OCI-LY7 (cell line): ENCODE results near the gene ADM2. TPM values are rescaled to one million over a fixed set of nuclear protein-coding genes. Genes with fewer than 3 reads are reported as not detected.
A peak's percentile ranks its signal among the peaks of the same experiment; 100 is the strongest.

Experiments used
- BruUV-seq: library from RNA; stranded (reverse); fragments of 400-500 nt; replicated peaks from 2 replicates; lab custom pipeline; 2021; lab: Mats Ljungman, UMichigan
- CTCF ChIA-PET: fragments of 300-600 bp; sonication (Branson Sonifier 250); formaldehyde crosslinking; loops from one replicate; lab custom pipeline; 2022; ENCODE audit warnings: antibody characterized with exemption; ENCODE audit not compliant: unreplicated experiment; lab: Charles Lee
- POLR2A ChIA-PET: fragments of 300-600 bp; sonication (Branson Sonifier 250); formaldehyde crosslinking; loops from one replicate; lab custom pipeline; 2022; ENCODE audit warnings: antibody characterized with exemption; lab: Charles Lee
- DNase-seq: peaks from one replicate; pipeline ENCODE4 v3.0.0-alpha.2; 2015; ENCODE audit warnings: low spot score
- H2AFZ ChIP-seq: fragments of 200-600 bp; sonication (generic), shearing (Covaris generic); 2 replicates; pipeline ENCODE4 v1.6.1; 2014; ENCODE audit warnings: mild to moderate bottlenecking, antibody characterized with exemption, low read length, moderate library complexity
- H3K27ac ChIP-seq: fragments of 200-600 bp; sonication (generic); 2 replicates; pipeline ENCODE4 v1.5.1; 2014; ENCODE audit warnings: mixed run types, low read depth, mild to moderate bottlenecking, moderate library complexity, low read length, inconsistent platforms; ENCODE audit not compliant: poor library complexity, severe bottlenecking
- H3K36me3 ChIP-seq: fragments of 200-600 bp; sonication (generic); 2 replicates; pipeline ENCODE4 v1.6.1; 2014; ENCODE audit warnings: mild to moderate bottlenecking, antibody characterized with exemption, low read length, moderate library complexity, mixed read lengths; ENCODE audit not compliant: insufficient read depth
- H3K4me1 ChIP-seq: fragments of 200-600 bp; sonication (generic); 2 replicates; pipeline ENCODE4 v1.5.1; 2014; ENCODE audit warnings: mild to moderate bottlenecking, low read length; ENCODE audit not compliant: insufficient read depth, poor library complexity, severe bottlenecking
- H3K4me2 ChIP-seq: fragments of 200-600 bp; sonication (generic); 2 replicates; pipeline ENCODE4 v1.6.1; 2014; ENCODE audit warnings: mild to moderate bottlenecking, low read length
- H3K4me3 ChIP-seq: fragments of 200-600 bp; sonication (generic); 2 replicates; pipeline ENCODE4 v1.5.1; 2014; ENCODE audit warnings: mild to moderate bottlenecking, low read depth, low read length; ENCODE audit not compliant: poor library complexity, severe bottlenecking
- H3K79me2 ChIP-seq: fragments of 200-600 bp; sonication (generic); 2 replicates; pipeline ENCODE4 v1.6.1; 2016; ENCODE audit warnings: low read depth, mild to moderate bottlenecking, low read length, moderate library complexity, mixed read lengths; ENCODE audit not compliant: insufficient read depth
- H3K9me2 ChIP-seq: fragments of 200-600 bp; sonication (generic); 2 replicates; pipeline ENCODE4 v1.6.1; 2016; ENCODE audit warnings: mild to moderate bottlenecking, low read length, mixed read lengths; ENCODE audit not compliant: insufficient read depth
- H3K9me3 ChIP-seq: fragments of 200-600 bp; sonication (generic); 2 replicates; pipeline ENCODE4 v1.6.1; 2014; ENCODE audit warnings: mild to moderate bottlenecking, mixed run types, low read length, mixed read lengths
- H4K20me1 ChIP-seq: fragments of 200-600 bp; sonication (generic); 2 replicates; pipeline ENCODE4 v1.6.1; 2014; ENCODE audit warnings: mild to moderate bottlenecking, antibody characterized with exemption, low read length, moderate library complexity, mixed read lengths; ENCODE audit not compliant: insufficient read depth
- CTCF ChIP-seq: fragments of 200-600 bp; sonication (generic); conservative IDR thresholded peaks from 2 replicates; pipeline ENCODE4 v1.5.1; 2014; ENCODE audit warnings: mild to moderate bottlenecking, antibody characterized with exemption, low read length, moderate library complexity, mixed read lengths
- EZH2phosphoT487 ChIP-seq: fragments of 200-600 bp; sonication (generic); IDR thresholded peaks from 2 replicates; pipeline ENCODE4 v1.6.1; 2018; ENCODE audit warnings: low read depth, borderline replicate concordance, mild to moderate bottlenecking, mixed run types, antibody characterized with exemption, low read length, moderate library complexity, mixed read lengths
- intact Hi-C: fragments of 100-400 bp; cut with micrococcal nuclease; formaldehyde crosslinking; loops from one replicate; pipeline ENCODE4 v1.10.0; 2022; ENCODE audit not compliant: unreplicated experiment
- total RNA-seq, 2 experiments: library from RNA; depleted of rRNA in 1 of 2; stranded (reverse); fragments of >200 nt in 1 of 2; shearing (Covaris generic) in 1 of 2; gene quantifications; 2 replicates each; pipeline ENCODE4 v1.2.3, GENCODE V29; 2014 to 2022

ADM2 gene
- total RNA-seq, 2 experiments from 2014 or later = 4.3 to 7.9 TPM

- ChIA-PET CTCF (interaction anchor here (1.3 kb wide), 1 partner anchor 54 kb away, joined by 6 read pairs; the partner anchor contains the start of gene SCO2), POLR2A (interaction anchor here (1.7 to 1.9 kb wide), 3 partner anchors 21 to 150 kb away, joined by 4 to 7 read pairs (median 4); no protein-coding TSS in a partner anchor)
- Histone ChIP-seq H3K9me3 (no peaks in the 10 kb centered on the region), H3K36me3 (peaks cover 40% of the 10 kb centered on the region), H3K4me2 (peak overlapping the region; percentile 99), H3K4me1 (peaks cover 75% of the 10 kb centered on the region), H3K79me2 (peaks cover 64% of the 10 kb centered on the region), H4K20me1 (peaks cover 6% of the 10 kb centered on the region; the same call in 1 of the 2 replicates), H2AFZ (no peak overlapping the region), H3K4me3 (peak overlapping the region; percentile 96), H3K27ac (peak overlapping the region; percentile 95), H3K9me2 (no peaks in the 10 kb centered on the region)
- no TSS peak for BruUV-seq
- no peak for TF ChIP-seq EZH2phosphoT487
- no peak for TF ChIP-seq CTCF
- no peak for DNase-seq
- intact Hi-C loops = loop anchor here (2.0 to 10.0 kb wide), 3 partner anchors 157 to 279 kb away; partner anchors contain the start of genes ARSA and TUBGCP6
Observed at GRCh38 chr22:50471197-50471847, 10.0 kb upstream of the ADM2 start.

- Histone ChIP-seq H2AFZ (no peak overlapping the region), H3K9me2 (no peaks in the 10 kb centered on the region), H3K79me2 (peaks cover 59% of the 10 kb centered on the region), H3K4me1 (peaks cover 72% of the 10 kb centered on the region), H3K9me3 (no peaks in the 10 kb centered on the region), H3K36me3 (peaks cover 33% of the 10 kb centered on the region), H3K27ac (peak overlapping the region; percentile 95), H4K20me1 (peaks cover 6% of the 10 kb centered on the region; the same call in 1 of the 2 replicates), H3K4me2 (peak overlapping the region; percentile 99), H3K4me3 (peak overlapping the region; percentile 96)
- intact Hi-C loops = loop anchor here (2.0 to 10.0 kb wide), 3 partner anchors 157 to 280 kb away; partner anchors contain the start of genes ARSA and TUBGCP6
- TF ChIP-seq CTCF = no peak
- no peak for TF ChIP-seq EZH2phosphoT487
- ChIA-PET CTCF (no interaction called here), POLR2A (interaction anchor here (0.6 to 0.7 kb wide), 2 partner anchors 20 to 43 kb away, joined by 4 to 10 read pairs; no protein-coding TSS in a partner anchor)
- BruUV-seq = no TSS peak
- no peak for DNase-seq
Observed at GRCh38 chr22:50471962-50472361, 9.4 kb upstream of the ADM2 start.
